Measurements from ENCODE around the gene CDKAL1. TPM values are rescaled to one million over a fixed set of nuclear protein-coding genes. Genes with fewer than 3 reads are reported as not detected.

CDKAL1 gene
- total and polyA plus RNA-seq, 10 of the 15 experiments (the other 5 are each of a cell fraction or from before 2014, with no cell fraction given) = 10.7 to 26.9 (median 17.3) TPM

- no peaks in the 10 kb centered on the region for H4K20me1 ChIP-seq (ENCODE audit: control insufficient read depth, insufficient read depth)
- in situ Hi-C loops (cut with MboI) = loop anchor here (25.0 kb wide), 2 partner anchors 868 to 1368 kb away; no protein-coding TSS in a partner anchor
- H3K4me1 ChIP-seq (ENCODE audit: control insufficient read depth, insufficient read depth, low read length) = peaks cover 5% of the 10 kb centered on the region
- no peak overlapping the region for H3K27ac ChIP-seq (ENCODE audit: control insufficient read depth, insufficient read depth)
- DNase-seq (ENCODE audit: low read depth, low spot score) (no peak), ATAC-seq (no peak), FAIRE-seq (no peak)
- no peak overlapping the region for H3K4me3 ChIP-seq
- TF ChIP-seq ZBTB4 (CRISPR knock-in tag; IDR thresholded peaks at IDR 0.05) = no peak
- TF ChIP-seq WRNIP1 (IDR thresholded peaks at IDR 0.05; ENCODE audit: borderline replicate concordance, low read depth, low read length) = no peak
- no peak for TF ChIP-seq MLLT1 (IDR thresholded peaks at IDR 0.05)
- TF ChIP-seq FOXK2 (IDR thresholded peaks at IDR 0.05) = no peak
- no peak for TF ChIP-seq KDM1A (IDR thresholded peaks at IDR 0.05; ENCODE audit: borderline replicate concordance)
- TF ChIP-seq MYC (IDR thresholded peaks at IDR 0.05; ENCODE audit: insufficient read depth, insufficient read length, insufficient replicate concordance, low read length, severe bottlenecking) = no peak
- no peak for TF ChIP-seq IRF5 (IDR thresholded peaks at IDR 0.05; ENCODE audit: borderline replicate concordance)
- TF ChIP-seq PAX5 (IDR thresholded peaks at IDR 0.05; ENCODE audit: borderline replicate concordance, low read depth, low read length) = no peak
- no peak for TF ChIP-seq REST (IDR thresholded peaks at IDR 0.05; ENCODE audit: low read depth, low read length)
- TF ChIP-seq IKZF2 (IDR thresholded peaks at IDR 0.05) = no peak
- no peak for TF ChIP-seq ZZZ3 (IDR thresholded peaks at IDR 0.05; ENCODE audit: control insufficient read depth, insufficient read length, low read depth)
- no peak for TF ChIP-seq NRF1 (conservative IDR thresholded peaks at IDR 0.05; ENCODE audit: low read depth, low read length)
- WGBS (ENCODE audit: insufficient coverage, insufficient replicate concordance, low lambda C conversion rate, missing lambda C conversion rate) = 70% methylated on average over 3 of the region's 3 CpGs
- POLR2A ChIA-PET = interaction anchor here (0.6 kb wide), 1 partner anchor 368 kb away, joined by 3 read pairs; no protein-coding TSS in a partner anchor
- no peaks in the 10 kb centered on the region; a peak in 2 of 4 replicates for H3K36me3 ChIP-seq (ENCODE audit: control insufficient read depth in 2 of 2, insufficient read depth in 2 of 2, low read length in 1 of 2)
- BruUV-seq (replicated peaks) = no TSS peak
- H2AFZ ChIP-seq (ENCODE audit: control insufficient read depth, low read depth, low read length) = no peak overlapping the region
- no peak overlapping the region for H3K9ac ChIP-seq (ENCODE audit: control insufficient read depth, insufficient read depth, low read length)
- no peaks in the 10 kb centered on the region; the same call in 1 of the 2 replicates for H3K79me2 ChIP-seq (ENCODE audit: control insufficient read depth, insufficient read depth, low read length)
- SMC1A ChIA-PET (ENCODE audit: uncharacterized antibody, unreplicated experiment) = interaction anchor here (1.4 kb wide), 1 partner anchor 11 kb away, joined by 4 read pairs; no protein-coding TSS in a partner anchor
- CTCF ChIA-PET = no interaction called here
- no peaks in the 10 kb centered on the region for H3K27me3 ChIP-seq (replicated peaks in 1 of 2; ENCODE audit: control insufficient read depth in 2 of 2, insufficient read depth in 2 of 2, low read length in 1 of 2)
- RAD21 ChIA-PET (ENCODE audit: unreplicated experiment) = interaction anchor here (0.9 kb wide), 1 partner anchor 8 kb away, joined by 3 read pairs; no protein-coding TSS in a partner anchor
- intact Hi-C loops (cut with micrococcal nuclease; ENCODE audit: unreplicated experiment) = loop anchor here (10.0 kb wide), 4 partner anchors 136 to 1366 kb away; no protein-coding TSS in a partner anchor
- H3K4me2 ChIP-seq (ENCODE audit: control insufficient read depth, insufficient read depth) = no peak overlapping the region
- H3K9me3 ChIP-seq (replicated peaks; ENCODE audit: control insufficient read depth, insufficient read depth, low read length) = no peaks in the 10 kb centered on the region; the same call in 2 of the 3 replicates
Measured at GRCh38 chr6:20569000-20569610, 34.8 kb downstream of the CDKAL1 start.
